ENCODE results near the gene UBE2Z.

The UBE2Z gene

DNA sequence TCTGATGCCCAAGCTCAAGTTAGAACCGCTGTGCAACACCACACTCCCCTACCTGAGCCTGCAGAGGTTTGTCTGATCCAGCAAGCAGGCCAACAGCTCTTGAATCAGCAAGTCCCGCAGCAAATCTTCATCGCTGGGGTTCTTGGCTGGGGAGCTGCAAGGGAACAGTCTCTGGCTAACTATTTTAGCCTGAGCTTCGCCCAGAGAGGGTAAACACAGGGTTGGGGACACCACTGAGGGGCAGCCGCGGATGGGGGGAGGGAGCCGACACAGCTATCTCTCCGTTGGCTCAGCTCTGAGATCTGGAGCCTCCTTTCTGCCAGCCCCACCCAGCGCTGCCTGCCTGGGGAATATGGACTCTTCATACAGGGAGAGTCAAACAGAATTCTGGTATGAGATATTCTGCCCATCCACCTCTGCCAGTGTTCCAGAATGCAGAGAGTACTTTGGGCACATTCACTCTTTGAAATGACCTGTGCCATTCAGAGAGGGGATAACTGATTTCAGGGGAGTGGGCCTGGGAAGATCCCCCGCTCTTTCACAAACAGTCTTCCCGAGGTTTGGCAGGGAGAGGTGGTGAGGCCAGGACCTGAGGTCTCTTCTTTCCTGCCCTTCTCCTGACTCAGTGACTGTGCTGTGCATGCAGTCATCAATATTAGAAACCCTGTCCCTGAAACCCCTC, 52.8 kb downstream of the UBE2Z start:
- no peak overlapping the region for H2AFZ ChIP-seq (ENCODE audit: low read depth, low read length)
- H3K36me3 ChIP-seq (ENCODE audit: insufficient read depth, low read length): no peaks in the 10 kb centered on the region
- H3K4me1 ChIP-seq (ENCODE audit: insufficient read depth, low read length): no peaks in the 10 kb centered on the region
- no peak overlapping the region for H3K27ac ChIP-seq (ENCODE audit: low read length)
- peaks cover 27% of the 10 kb centered on the region for H3K27me3 ChIP-seq (ENCODE audit: insufficient read depth, low read length, poor library complexity)
- no peaks in the 10 kb centered on the region for H3K9me3 ChIP-seq (ENCODE audit: insufficient read depth, low read length, severe bottlenecking)
- H3K4me2 ChIP-seq (ENCODE audit: insufficient read depth, low read length): no peak overlapping the region
- no peak for DNase-seq
- no peaks in the 10 kb centered on the region for H4K20me1 ChIP-seq (ENCODE audit: insufficient read depth, low read length)
- no peaks in the 10 kb centered on the region for H3K79me2 ChIP-seq (ENCODE audit: insufficient read depth, low read length)
- no peak for ATAC-seq (ENCODE audit: insufficient read depth, low read depth)
- no peak overlapping the region for H3K4me3 ChIP-seq (ENCODE audit: low read depth in 1 of 2, low read length in 2 of 2)
- no peak overlapping the region for H3K9ac ChIP-seq (ENCODE audit: low read depth, low read length)
- TF ChIP-seq, protein P1, sequence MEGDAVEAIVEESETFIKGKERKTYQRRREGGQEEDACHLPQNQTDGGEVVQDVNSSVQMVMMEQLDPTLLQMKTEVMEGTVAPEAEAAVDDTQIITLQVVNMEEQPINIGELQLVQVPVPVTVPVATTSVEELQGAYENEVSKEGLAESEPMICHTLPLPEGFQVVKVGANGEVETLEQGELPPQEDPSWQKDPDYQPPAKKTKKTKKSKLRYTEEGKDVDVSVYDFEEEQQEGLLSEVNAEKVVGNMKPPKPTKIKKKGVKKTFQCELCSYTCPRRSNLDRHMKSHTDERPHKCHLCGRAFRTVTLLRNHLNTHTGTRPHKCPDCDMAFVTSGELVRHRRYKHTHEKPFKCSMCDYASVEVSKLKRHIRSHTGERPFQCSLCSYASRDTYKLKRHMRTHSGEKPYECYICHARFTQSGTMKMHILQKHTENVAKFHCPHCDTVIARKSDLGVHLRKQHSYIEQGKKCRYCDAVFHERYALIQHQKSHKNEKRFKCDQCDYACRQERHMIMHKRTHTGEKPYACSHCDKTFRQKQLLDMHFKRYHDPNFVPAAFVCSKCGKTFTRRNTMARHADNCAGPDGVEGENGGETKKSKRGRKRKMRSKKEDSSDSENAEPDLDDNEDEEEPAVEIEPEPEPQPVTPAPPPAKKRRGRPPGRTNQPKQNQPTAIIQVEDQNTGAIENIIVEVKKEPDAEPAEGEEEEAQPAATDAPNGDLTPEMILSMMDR (IDR thresholded peaks at IDR 0.05; ENCODE audit: borderline replicate concordance, extremely low read depth, low read length, poor library complexity, severe bottlenecking): no peak
- no peak for TF ChIP-seq EZH2 (IDR thresholded peaks at IDR 0.05; ENCODE audit: borderline replicate concordance, low read depth, low read length, severe bottlenecking)

DNA sequence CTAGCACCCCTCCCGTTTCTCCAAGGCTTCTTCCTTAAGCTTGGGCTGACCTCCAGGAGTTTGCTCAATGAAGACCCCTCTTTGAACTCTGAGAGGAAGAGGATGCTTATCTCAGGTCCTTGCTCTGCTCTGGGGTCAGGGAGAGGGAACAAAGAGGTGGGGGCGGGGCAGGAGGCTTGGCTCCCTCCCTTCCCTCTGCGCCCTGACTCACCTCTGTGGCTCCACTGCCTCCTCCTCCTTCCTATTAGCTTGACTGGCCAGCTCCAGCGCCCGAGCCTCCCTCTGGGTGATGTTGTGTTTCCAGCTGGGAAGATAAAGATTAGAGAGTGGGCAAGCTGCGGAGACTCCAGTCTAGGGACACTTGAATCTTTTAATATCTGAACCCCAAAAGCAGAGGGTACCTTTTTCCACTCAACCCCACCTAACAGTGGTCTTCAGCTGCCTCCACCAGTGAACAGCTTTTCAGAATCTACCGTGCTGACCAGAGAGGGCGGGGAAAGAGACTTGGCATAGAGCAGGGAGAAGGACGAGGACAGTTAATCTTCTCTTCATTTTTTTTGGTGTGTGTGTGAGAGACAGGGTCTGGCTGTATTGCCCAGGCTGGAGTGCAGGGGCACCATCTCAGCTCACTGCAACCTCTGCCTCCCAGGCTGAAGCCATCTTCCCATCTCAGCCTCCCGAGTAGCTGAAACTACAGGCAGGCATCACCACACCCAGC, 53.5 kb downstream of the UBE2Z start:
- Histone ChIP-seq H3K4me2 (ENCODE audit: insufficient read depth, low read length) (no peak overlapping the region), H3K79me2 (ENCODE audit: insufficient read depth, low read length) (no peaks in the 10 kb centered on the region), H4K20me1 (ENCODE audit: insufficient read depth, low read length) (no peaks in the 10 kb centered on the region), H3K36me3 (ENCODE audit: insufficient read depth, low read length) (no peaks in the 10 kb centered on the region), H3K27me3 (ENCODE audit: insufficient read depth, low read length, poor library complexity) (peaks cover 27% of the 10 kb centered on the region), H2AFZ (ENCODE audit: low read depth, low read length) (no peak overlapping the region), H3K9ac (ENCODE audit: low read depth, low read length) (no peak overlapping the region), H3K4me1 (ENCODE audit: insufficient read depth, low read length) (no peaks in the 10 kb centered on the region), H3K9me3 (ENCODE audit: insufficient read depth, low read length, severe bottlenecking) (no peaks in the 10 kb centered on the region), H3K27ac (ENCODE audit: low read length) (no peak overlapping the region), H3K4me3 (ENCODE audit: low read depth in 1 of 2, low read length in 2 of 2) (no peak overlapping the region)
- DNase-seq (no peak), ATAC-seq (ENCODE audit: insufficient read depth, low read depth) (no peak)
- TF ChIP-seq EZH2 (IDR thresholded peaks at IDR 0.05; ENCODE audit: borderline replicate concordance, low read depth, low read length, severe bottlenecking): no peak
- TF ChIP-seq, protein P1 (IDR thresholded peaks at IDR 0.05; ENCODE audit: borderline replicate concordance, extremely low read depth, low read length, poor library complexity, severe bottlenecking): no peak

DNA sequence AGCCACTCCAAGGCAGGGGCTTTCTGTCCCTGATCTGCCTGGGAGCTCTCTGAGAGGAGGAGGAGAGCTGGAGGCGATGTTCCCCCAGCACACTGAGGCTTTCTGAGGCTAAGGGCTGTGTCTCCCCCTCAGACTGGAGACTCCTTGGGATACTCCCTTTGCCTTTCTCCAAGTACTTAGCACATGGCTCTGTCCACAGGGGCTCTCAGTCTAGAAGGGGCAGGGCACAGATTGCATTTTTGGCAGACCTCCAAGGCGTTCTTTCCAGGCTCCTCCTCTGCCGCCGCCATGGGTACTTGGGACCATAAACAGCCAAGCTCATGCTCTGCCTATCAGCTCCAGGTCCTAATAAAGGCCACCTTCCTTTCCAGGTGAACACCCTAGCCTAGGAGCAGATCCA, 62.0 kb downstream of the UBE2Z start:
- ATAC-seq (ENCODE audit: insufficient read depth, low read depth) (no peak), DNase-seq (no peak)
- no peaks in the 10 kb centered on the region for H3K9me3 ChIP-seq (ENCODE audit: insufficient read depth, low read length, severe bottlenecking)
- no peaks in the 10 kb centered on the region for H3K4me1 ChIP-seq (ENCODE audit: insufficient read depth, low read length)
- peaks cover 3% of the 10 kb centered on the region for H3K27me3 ChIP-seq (ENCODE audit: insufficient read depth, low read length, poor library complexity)
- H3K4me2 ChIP-seq (ENCODE audit: insufficient read depth, low read length): no peak overlapping the region
- no peaks in the 10 kb centered on the region for H3K79me2 ChIP-seq (ENCODE audit: insufficient read depth, low read length)
- H3K4me3 ChIP-seq (ENCODE audit: low read depth in 1 of 2, low read length in 2 of 2): no peak overlapping the region
- H4K20me1 ChIP-seq (ENCODE audit: insufficient read depth, low read length): no peaks in the 10 kb centered on the region
- H2AFZ ChIP-seq (ENCODE audit: low read depth, low read length): no peak overlapping the region
- no peak for TF ChIP-seq EZH2 (IDR thresholded peaks at IDR 0.05; ENCODE audit: borderline replicate concordance, low read depth, low read length, severe bottlenecking)
- TF ChIP-seq, protein P1 (IDR thresholded peaks at IDR 0.05; ENCODE audit: borderline replicate concordance, extremely low read depth, low read length, poor library complexity, severe bottlenecking): no peak
- H3K9ac ChIP-seq (ENCODE audit: low read depth, low read length): no peak overlapping the region
- no peaks in the 10 kb centered on the region for H3K36me3 ChIP-seq (ENCODE audit: insufficient read depth, low read length)
- H3K27ac ChIP-seq (ENCODE audit: low read length): no peak overlapping the region

Measured in DND-41 (cell line).